Inflammatory macrophage treated with lipopolysaccharide for 4 hours (primary cell): ENCODE results near the gene TRIM28.
A peak's percentile ranks its signal among the peaks of the same experiment; 100 is the strongest.

ENCODE experiments used
- DNase-seq: peaks from one replicate; pipeline ENCODE4 v3.0.0-alpha.2; 2020

Gene TRIM28

DNA sequence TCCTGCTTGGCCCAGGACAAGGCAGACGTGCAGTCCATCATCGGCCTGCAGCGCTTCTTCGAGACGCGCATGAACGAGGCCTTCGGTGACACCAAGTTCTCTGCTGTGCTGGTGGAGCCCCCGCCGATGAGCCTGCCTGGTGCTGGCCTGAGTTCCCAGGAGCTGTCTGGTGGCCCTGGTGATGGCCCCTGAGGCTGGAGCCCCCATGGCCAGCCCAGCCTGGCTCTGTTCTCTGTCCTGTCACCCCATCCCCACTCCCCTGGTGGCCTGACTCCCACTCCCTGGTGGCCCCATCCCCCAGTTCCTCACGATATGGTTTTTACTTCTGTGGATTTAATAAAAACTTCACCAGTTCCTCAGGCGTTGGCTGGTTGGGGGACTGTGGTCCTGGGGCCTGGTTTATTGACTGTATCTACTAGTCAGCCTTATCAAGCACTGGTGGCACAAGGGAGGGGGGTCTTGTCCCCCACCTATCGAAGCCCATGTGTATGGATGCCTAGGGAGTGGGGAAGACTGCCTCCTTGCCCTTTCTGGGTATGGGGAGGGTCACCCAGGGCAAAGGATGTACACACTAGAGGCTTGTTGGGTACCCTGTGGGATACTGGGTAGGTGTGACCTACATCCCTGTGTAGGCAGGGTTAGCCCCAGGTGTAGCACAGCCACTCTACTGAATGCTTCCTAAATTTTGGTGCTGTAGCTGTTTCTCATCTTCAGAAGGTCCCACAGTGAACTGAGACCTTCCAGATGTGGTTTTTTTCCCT, 6.7 kb downstream of the TRIM28 start:
- DNase-seq = no peak

DNA sequence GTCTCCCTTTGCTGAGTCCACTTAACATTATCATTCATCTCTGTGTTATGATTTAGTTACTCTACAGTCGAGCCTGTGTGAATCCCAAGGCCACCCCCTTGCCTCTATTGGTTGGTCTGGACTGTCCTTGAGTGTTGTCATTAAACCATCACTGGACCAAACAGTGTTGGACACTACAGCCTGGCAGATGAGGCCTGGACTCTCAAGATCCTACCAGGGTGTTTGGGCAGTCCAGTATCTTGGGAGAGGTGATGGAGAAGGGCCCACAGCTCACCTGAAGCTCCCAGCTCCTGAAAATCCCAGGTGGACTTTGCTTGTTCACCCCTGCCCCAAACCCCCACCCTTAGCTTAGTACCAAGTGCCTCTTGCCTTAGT, 7.2 kb downstream of the TRIM28 start:
- no peak for DNase-seq

DNA sequence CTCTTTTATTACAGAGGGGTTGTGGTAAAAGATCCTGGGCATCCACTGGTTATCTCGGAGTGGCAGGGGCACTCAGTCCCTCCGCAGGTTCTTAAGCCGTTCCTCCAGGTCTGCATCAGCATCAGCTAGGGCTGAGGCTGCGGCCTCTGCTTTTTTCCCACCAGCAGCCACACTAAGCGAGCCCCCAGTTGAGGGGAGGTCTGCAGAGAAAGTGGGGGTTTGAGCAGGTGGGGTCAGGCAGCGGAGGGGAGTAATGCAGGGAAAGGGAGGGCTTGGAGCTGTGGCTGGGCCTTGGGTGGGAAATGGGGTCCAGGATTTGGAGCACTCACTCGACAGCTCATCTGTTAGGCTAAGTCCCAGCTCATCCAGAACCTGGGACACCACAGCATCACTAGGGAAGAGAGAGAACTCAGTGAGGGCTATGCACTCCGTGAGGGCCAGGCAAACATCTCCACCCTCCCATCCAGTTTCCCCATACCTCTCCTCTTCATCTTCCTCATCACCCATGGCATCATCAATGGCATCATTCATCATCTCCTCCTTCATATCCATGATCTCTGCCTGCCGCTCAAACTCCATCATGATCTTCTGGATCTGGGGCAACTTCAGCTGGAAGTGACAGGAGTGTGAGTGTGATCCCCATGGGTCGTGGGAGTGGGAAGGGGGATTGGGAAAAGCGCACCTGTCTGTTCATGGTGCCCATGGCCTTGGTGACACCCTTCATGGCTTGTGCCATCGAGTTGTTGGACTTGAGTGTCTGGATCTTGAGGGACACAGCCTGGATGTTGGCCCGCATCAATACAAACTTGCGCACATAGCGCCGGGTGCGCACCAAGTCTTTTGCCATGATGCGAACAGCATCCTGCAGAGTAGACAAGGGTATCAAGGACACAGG, 8.0 kb downstream of the TRIM28 start:
- no peak for DNase-seq

DNA sequence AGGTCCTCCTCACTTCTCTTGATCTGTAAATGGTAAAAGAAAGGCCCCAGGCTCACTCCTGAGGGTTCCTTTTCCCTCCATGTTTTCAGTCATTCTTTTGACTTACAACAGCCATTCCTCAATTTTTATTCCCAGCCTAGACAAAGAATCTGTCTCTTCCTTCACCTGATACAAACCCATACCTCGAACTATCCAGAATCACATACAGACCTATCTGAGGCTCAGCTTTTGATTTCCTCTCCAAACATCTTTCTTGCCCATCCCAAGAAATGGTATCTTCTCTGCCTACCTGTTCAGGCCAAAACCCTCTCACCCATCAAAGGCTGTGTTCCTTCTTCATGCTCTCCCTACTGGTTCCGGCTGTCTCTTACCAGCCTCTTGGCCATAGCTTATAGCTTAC, 8.8 kb downstream of the TRIM28 start:
- no peak for DNase-seq

DNA sequence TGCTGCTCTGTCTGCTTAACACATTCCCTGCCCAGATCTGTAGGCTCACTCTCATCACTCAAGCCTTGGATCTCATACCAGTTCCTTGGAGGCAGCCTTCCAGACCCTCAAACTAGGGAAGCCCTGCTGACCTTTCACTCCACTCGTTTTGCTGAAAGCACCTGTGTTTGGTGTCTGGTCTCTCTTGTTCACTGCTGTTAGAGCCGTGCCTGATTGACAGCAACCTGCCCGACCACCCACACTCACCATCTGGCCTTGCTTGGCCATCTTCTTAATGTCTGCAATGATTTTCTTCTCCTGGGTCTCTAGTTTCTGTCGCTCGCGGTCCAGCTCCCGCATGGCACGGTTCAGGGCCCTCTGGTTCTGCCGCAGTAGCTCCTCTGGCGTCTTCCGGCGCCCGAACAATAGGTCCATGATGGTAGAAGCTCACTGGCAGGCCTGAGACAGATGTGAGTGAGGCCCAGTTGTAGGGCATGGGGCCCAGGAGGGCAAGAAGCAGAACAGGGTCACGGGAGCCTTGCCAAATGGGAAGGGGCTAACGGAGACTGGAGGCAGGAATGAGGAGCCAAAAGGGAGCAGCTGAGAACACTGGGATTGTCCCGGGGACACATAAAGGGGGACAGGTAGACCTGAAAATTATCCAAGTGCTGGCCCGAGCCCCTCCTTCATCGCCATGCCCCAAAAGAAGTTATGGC, 10.1 kb downstream of the TRIM28 start:
- no peak for DNase-seq

DNA sequence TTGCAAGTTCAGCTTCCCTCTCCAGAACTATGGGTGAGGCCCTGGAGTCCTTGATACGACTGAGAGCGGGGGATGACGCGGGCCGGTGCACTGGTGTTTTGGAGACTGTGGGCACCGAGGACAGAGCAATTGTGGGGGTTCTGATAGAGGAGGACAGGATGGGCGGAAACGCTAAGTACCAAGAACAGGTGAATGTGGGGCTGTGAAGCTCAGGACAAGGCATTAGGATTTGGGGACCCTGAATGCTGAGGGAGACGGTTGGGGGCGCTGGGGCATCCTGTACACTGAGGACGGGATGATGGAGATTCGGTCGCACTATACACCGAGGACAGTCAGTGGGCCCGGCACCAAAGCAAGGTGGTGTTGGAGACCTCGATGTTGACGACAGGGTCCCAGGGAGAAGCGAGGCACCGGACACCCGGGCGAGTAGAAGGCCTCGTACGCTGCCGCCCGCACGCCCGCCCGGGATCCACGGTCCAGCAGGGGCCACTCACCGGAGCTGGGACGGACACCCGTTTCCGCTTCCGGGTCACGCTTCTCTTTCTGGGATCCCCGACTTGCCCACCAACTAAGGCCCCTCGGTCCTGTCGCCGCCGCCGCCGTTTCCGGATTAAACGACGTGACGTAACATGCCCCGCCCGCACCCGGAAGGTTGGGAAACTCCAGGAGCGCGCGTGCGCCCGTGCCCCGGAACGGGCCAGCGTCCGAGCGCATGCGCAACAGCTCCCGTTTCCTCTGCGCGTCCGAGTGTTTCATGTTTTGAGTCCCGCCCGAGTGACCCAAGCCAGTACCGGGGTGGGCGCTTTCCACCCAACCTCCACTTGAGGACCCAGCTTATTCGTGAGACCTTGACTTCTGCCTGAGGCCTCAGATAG, 10.9 kb downstream of the TRIM28 start, which contains the start of gene CHMP2A:
TSS of gene CHMP2A (minus strand) at position 612 of the 875 bp plus-strand sequence. CDS start 893 bp downstream, outside the sequence.
- DNase-seq = peak; percentile 98

DNA sequence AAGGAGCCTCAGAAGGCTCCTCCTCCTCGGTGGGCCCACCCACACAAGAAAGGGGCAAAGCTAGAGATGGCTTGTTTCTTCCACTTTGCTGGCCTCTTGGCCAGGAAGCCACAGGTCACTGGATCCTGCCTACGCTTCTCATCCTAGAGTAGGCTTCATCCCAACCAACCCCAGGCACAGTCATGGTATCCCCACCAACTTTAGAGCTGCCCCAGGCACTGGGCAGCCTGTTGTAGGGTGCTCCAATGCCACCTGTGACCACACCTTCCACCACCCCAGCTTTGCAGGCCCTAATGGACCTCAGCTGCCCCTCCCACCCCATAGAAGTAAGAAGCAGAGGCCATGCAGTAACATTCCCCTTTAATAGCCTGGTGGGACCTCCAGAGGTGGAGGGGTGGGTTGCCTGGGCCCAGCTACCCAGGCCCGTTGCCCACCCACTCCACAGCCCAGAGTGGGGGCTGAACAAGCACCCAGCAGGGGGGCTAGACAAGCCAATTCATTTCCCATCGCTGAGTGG, 11.6 kb downstream of the TRIM28 start:
- DNase-seq = no peak

DNA sequence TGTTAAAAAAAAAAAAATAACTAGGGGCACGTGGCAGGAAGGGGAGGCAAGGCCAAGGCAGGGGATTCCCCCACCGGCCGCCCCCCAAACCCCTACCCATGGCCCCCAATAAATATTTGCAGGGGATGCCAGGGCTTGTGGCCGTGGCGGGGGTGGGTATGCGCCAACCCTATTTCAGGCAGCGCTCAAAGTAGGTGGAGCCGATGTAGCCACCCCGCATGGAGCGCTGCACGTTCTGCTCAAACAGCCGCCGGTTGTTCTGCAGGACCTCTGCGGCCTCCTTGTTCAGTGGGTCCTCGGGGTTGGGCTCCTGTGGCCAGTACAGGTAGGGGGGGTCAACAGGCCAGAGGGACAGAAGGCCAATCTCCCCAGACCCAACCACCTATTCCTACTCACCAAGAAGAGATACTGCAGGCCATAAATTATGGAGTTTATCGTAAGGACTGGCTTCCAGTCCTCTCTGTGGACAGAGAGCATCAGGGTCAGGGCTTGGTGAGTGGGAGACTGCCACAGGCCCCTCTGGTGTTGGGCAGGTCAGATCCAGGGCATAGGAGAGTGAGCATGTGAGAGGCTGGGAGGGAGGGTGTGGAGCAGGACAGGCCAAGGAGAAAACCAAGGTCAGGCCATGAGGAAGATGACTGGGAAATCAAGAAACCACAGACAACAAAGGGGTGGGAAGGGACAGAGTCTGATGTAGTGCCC, 12.2 kb downstream of the TRIM28 start:
- no peak for DNase-seq

DNA sequence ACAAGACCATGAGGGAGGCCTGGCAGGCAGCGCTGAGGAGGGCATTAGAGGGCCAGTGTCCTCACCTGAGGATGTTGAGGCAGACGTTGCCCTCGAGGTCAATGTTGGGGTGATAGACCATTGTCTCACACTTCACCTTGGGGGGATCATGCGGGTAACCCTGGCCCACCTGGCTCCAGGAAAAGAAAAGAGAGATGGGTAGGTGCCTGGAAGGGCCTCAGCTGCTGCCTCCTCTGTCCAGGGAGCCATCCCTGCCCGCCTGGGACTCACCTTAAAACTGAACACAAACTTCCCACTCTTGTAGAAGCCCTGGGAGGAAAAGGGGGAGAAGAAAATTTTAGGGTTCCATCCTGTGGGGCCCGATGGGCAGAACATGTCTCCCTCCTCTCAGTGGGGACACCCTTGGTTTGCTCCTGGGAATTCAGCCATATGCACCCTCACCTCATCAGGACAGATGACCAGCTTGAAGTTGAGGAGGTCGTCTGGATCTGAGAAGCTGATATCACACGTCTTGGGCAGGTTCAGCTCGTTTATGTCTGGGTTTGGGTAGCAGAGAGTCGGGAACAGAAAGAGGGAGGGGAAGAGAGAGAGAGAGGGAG, 12.9 kb downstream of the TRIM28 start:
- DNase-seq = no peak

DNA sequence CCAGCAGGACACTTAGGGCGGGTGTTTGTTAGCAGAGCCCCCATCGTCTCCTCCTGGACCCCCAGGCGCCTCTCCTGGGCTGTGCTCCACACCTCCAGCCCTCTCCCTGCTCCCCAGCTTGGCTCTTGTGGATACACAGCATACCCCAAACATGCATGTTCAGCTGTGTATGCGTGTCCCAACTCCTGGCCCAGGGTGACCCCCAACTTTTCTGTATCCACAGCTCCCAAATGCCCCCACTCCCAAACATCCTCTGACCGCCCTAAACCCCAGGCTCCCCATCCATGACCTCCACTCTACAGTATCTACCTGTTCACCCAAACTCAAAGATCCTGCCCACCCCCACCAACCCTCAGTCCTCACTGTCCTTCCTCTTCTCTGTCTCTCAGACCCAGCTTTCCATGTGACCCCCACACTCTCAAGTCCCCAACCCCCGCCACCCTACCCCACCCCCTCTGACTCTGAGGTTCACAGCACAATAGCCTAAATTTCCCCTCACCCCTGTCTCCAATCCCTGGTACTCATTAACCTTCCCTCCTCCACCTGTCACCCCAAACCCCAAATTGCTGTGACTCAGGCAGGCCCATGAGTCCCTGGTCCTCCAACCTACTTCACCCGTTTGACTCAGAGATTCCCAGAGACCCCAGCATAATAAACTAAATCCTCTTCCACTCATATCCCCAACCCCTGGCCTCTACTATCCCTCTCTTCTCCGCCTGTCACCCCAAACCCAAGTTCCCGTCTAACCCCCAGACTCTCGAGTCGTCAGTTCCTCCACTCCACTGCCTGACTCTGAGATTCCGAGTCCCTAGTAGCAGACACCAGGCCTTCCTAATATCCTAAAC, 13.6 kb downstream of the TRIM28 start:
- no peak for DNase-seq

DNA sequence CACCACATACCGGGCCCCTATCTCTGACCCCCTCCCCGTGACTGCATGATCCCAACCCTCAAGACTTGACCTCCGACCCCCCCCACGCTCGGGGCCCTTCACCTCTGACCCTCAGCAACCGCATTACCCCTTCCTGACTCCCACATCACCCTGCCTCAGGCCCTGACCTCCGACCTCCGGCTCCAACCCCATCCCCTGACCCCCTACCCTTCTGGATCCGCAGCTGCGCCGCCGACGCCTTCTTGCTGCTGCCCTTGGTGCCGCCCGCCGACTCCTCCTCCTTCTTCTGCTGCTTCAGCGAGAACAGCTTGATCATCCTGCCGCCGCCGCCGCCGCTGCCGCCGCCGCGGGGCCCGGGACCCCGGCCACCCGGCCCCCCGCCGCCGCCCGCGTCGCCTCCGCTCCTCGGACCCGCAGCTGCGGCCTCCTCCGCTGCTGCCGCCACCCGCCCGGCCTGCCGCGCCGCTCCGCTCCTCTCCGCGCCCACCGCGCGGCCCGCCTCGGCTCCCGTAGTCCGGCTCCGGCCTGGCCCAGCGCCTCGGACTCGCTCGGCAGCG, 14.3 kb downstream of the TRIM28 start, which contains the start of gene UBE2M:
TSS of gene UBE2M (minus strand) at position 546 of the 557 bp plus-strand sequence. CDS start at position 316, 230 bp downstream.
- DNase-seq = peak; percentile 88

DNA sequence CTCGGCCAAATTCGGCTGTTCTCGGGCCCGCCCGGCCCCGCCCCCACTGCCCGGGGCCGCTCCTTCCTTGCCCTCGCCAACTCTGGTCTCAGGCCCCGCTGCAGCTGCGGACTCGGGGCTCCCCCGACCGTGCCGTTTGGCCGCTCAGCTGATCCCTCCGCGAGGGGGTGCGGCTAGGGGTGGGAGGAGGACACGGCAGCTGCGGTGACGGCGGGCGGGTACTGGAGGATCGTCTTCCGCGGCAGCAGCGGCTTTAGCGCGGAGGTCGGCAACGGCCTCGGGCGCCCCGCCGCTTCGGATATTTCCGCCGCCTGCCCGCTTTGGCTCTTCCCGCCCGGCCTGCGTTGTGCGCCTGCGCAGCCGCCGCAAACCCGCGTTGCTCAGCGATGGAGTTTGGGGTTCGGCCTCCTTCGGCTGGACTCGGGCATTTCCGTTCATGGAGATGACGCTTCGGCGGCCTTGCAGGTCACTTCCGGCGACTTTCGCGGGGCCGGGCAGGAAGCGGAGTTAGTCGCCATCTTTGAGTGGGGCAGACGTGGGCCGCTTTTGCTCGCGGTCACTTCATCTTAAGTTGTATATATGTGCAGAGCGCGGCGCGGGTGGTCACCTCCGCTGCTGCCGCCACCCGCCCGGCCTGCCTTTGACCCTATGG, 14.9 kb downstream of the TRIM28 start:
- peak; percentile 99 for DNase-seq

DNA sequence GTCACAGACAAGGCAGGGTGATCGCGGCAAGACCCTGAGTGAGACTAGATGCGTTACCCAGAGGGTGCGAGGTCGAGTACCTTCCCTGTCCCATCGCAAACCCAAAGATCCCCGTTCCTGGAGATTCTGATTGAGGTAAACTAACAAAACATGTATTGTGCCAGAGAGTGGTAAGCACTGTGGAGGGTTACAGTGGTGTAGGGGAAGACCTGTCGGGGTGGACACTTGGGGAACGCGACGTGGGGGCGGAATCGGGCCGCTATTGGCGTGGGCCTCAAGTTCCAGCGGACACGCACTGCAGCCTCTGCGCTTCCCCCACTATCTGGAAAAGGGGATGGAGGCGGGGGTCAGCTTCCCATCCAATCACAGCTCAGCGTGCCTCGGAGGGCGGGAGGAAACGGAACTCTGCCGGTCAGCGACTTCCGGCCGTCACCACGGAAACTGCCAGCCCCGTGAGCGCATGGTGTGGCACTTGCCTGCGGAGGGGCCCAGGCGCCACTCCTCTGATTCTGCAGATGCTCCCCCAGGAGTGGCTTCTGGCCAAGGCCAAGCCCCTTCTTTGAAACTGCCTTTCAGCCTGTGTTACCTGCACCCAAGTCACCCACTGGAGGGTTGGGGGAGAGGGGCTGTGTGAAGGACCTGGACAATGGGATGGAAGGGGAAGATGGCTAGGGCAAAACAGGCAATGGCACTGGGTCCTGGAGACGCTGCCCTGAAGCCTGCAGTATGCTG, 15.6 kb downstream of the TRIM28 start:
- DNase-seq = peak; percentile 90

DNA sequence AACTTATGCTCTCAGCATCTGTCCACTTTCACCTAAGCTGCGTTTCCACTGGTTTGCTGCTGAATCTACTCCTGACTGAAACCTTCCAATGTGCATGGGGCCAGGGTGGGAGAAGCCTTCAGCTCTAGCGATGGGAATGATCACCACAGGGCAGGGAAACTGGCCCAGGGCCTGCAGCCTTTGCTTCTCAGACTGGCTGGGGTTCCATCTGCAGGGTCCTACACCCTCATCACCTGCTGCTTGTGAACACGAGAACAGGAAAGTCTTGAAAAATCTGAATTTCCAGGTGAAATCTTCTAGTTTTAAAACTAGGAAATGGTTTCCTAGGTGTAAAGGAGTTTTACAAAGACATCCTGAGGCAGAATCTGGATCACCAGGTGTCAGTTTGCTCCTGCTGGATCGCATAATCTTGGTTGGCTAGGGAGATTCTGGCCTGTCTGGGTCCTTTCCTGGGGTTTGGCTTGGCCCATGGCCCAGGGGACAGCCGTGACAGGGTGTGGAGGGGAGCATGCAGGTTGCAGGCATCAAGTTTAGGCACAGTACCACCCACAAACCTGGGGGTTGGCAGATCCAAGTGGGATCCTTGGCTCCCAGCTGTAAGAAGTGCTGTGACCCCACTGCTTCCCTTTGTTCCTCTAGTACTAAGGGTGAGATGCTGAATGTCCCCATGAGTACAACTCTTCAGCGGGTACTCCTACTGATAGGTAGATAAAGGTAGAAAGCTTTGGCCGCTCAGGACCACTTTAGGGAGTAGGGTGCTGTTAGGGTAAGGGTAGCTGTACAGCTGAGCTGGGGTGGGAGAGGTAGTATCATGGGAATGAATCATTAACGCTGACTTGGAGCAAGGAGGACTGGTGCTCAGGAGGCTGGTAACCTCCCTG, 16.4 kb downstream of the TRIM28 start:
- no peak for DNase-seq

DNA sequence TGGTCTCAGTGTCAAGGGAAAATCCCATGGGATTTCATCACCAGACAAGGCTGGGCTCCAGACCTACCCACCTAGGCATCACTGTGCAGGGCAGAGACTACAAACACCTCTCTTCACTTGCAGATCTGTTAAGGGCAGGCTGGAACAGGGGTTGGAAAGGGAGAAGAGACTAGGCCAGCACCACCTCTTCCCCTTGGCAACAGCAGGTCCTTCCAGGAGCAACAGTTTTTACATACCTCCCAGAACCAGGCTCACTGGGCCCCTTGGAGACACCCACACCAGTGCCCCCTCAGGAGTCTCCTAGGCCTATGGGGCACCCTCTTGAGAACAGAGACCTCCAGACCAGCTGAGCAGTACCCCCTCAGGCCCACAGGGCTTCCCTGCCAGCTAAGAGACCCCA, 17.1 kb downstream of the TRIM28 start:
- no peak for DNase-seq

DNA sequence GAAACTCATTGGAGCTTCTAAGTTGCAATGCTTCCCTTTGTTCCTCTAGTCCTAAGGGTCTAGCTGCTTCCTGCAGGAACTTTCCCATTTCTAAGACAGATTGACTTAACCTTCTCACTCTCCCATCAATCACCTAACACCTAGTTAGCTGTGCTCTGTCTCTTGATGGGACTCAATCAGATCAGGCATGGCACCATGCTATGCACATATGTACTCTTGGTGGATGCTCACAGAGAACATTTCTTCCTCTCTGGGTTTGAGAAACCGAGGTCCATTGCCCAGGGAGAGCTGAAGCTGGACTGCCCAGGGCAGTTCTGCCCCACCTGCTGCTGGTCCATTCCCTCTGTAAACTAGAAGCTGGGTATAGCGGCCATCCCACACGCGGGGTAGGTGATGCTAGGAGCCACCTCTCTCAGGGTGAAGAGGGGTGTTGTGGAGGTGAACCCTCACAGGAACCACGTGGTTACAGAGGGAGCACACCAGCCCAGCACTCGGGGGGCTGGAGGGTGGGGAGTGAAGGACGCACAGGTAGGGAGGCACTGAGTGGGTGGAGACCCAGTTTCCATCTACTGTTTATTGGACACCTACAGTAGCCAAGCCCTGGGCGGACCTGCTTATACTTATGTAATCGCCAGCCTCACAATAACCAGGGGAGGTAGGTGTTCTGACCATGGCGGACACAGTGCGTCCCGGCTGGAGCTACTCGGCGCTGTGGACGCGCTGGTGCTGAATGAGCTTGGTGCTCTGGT, 17.7 kb downstream of the TRIM28 start:
- no peak for DNase-seq
